Measurements from ENCODE around the gene RIPK3. TPM values are rescaled to one million over a fixed set of nuclear protein-coding genes. Genes with fewer than 3 reads are reported as not detected.
"Not testable (repeated sequence)": the region's sequence is repeated elsewhere in the genome, so short reads cannot be mapped to it uniquely, and the experiment has no call there.

Gene RIPK3
- polyA plus RNA-seq, 2 of the 4 experiments (the other 2 are of a cell fraction): not detected

GRCh38 chr14:24329073-24329663, 10.6 kb downstream of the RIPK3 start:
- 73% methylated on average over 11 of the region's 12 CpGs for WGBS (ENCODE audit: missing lambda C conversion rate)
- no peak overlapping the region for H3K4me2 ChIP-seq
- no peaks in the 10 kb centered on the region for H3K9me3 ChIP-seq
- FAIRE-seq (no peak), DNase-seq (ENCODE audit: low read depth in 1 of 2, low spot score in 1 of 2) (no peak), ATAC-seq (no peak)
- H3K4me3 ChIP-seq: no peak overlapping the region
- POLR2A ChIA-PET: interaction anchor here (1.3 kb wide), 1 partner anchor 101 kb away, joined by 4 read pairs; the partner anchor contains the start of genes CBLN3 and KHNYN
- peaks cover 3% of the 10 kb centered on the region; the same call in 1 of the 3 replicates for H3K4me1 ChIP-seq
- CTCF ChIA-PET: interaction anchor here (0.9 to 46.6 kb wide), 8 partner anchors 21 to 111 kb away, joined by 3 to 1142 read pairs (median 8); partner anchors contain the start of genes CBLN3, CIDEB, KHNYN and LTB4R
- no peak overlapping the region for H3K27ac ChIP-seq
- TF ChIP-seq CHD4 (IDR thresholded peaks at IDR 0.05; ENCODE audit: borderline replicate concordance) (no peak), PBX3 (IDR thresholded peaks at IDR 0.05) (no peak), CEBPB (IDR thresholded peaks at IDR 0.05) (no peak), MAX (IDR thresholded peaks at IDR 0.05) (no peak), ELK1 (IDR thresholded peaks at IDR 0.05; ENCODE audit: low read depth, low read length) (no peak), EHF (CRISPR knock-in tag; IDR thresholded peaks at IDR 0.05) (no peak), BCL3 (IDR thresholded peaks at IDR 0.05) (no peak), RNF2 (IDR thresholded peaks at IDR 0.05; ENCODE audit: borderline replicate concordance, low read depth) (no peak), ZSCAN20 (CRISPR knock-in tag; IDR thresholded peaks at IDR 0.05) (no peak), E2F6 (IDR thresholded peaks at IDR 0.05; ENCODE audit: borderline replicate concordance, low read depth) (no peak)

GRCh38 chr14:24327914-24328313, 11.9 kb downstream of the RIPK3 start:
- ChIA-PET POLR2A (interaction anchor here (0.7 kb wide), 1 partner anchor 115 kb away, joined by 3 read pairs; the partner anchor contains the start of gene SDR39U1), CTCF (interaction anchor here (0.6 to 46.6 kb wide), 21 partner anchors 9 to 116 kb away, joined by 3 to 1142 read pairs (median 5); partner anchors contain the start of genes CBLN3, CIDEB, KHNYN and LTB4R)
- H3K4me1 ChIP-seq, H3K27ac ChIP-seq, ATAC-seq, H3K4me3 ChIP-seq, FAIRE-seq, H3K4me2 ChIP-seq, H3K9me3 ChIP-seq: not testable (repeated sequence)
- peak in 1 of 2 experiments; percentile 41 for DNase-seq (ENCODE audit: low read depth in 1 of 2, low spot score in 1 of 2)
- TF ChIP-seq SMC3 (IDR thresholded peaks at IDR 0.05) (peak; percentile 68), CTCF (IDR thresholded peaks at IDR 0.05) (peak; percentile 48; the same call in 2 of the 3 replicates), RAD21 (conservative IDR thresholded peaks at IDR 0.05 in 1 of 2, IDR thresholded peaks at IDR 0.05 in 1 of 2) (peak; percentile 47 to 55; a peak in 4 of 5 replicates)
- 3% methylated on average over 3 of the region's 9 CpGs for WGBS (ENCODE audit: missing lambda C conversion rate)

- Histone ChIP-seq H3K4me3 (no peak overlapping the region), H3K4me2 (no peak overlapping the region), H3K4me1 (peaks cover under 1% of the 10 kb centered on the region; the same call in 1 of the 3 replicates), H3K27ac (no peak overlapping the region), H3K9me3 (no peaks in the 10 kb centered on the region)
- ChIA-PET POLR2A (interaction anchor here (0.9 kb wide), 1 partner anchor 109 kb away, joined by 4 read pairs; no protein-coding TSS in a partner anchor), CTCF (interaction anchor here (0.6 to 46.6 kb wide), 22 partner anchors 9 to 116 kb away, joined by 3 to 1142 read pairs (median 4); partner anchors contain the start of genes CBLN3, CIDEB, KHNYN and LTB4R)
- no peak for FAIRE-seq
- no peak for DNase-seq (ENCODE audit: low read depth in 1 of 2, low spot score in 1 of 2)
- 38% methylated on average over 2 of the region's 2 CpGs for WGBS (ENCODE audit: missing lambda C conversion rate)
- no peak for ATAC-seq
- TF ChIP-seq E2F6 (IDR thresholded peaks at IDR 0.05; ENCODE audit: borderline replicate concordance, low read depth) (no peak), CHD2 (IDR thresholded peaks at IDR 0.05; ENCODE audit: low read length, partially characterized antibody) (no peak), RARB (CRISPR knock-in tag; IDR thresholded peaks at IDR 0.05) (no peak), MAZ (IDR thresholded peaks at IDR 0.05; ENCODE audit: borderline replicate concordance, low read depth, low read length) (no peak), EP300 (IDR thresholded peaks at IDR 0.05) (no peak), REST (IDR thresholded peaks at IDR 0.05) (no peak), JUN (IDR thresholded peaks at IDR 0.05) (no peak)
Measured at GRCh38 chr14:24327303-24327702, 12.5 kb downstream of the RIPK3 start.
